Caco-2 (cell line): ENCODE measurements around the gene CSNK2A2. TPM values are rescaled to one million over a fixed set of nuclear protein-coding genes. Genes with fewer than 3 reads are reported as not detected.
A peak's percentile ranks its signal among the peaks of the same experiment; 100 is the strongest.

ENCODE experiments used
- BruUV-seq: library from RNA; stranded (reverse); fragments of 400-500 nt; replicated peaks from 2 replicates; lab custom pipeline; 2021; lab: Mats Ljungman, UMichigan
- CTCF ChIA-PET: fragments of 300-600 bp; sonication (Branson Sonifier 250); formaldehyde crosslinking; loops from one replicate; lab custom pipeline; 2022; ENCODE audit warnings: antibody characterized with exemption; lab: Charles Lee
- POLR2A ChIA-PET: fragments of 300-600 bp; sonication (Branson Sonifier 250); formaldehyde crosslinking; loops from one replicate; lab custom pipeline; 2022; ENCODE audit warnings: antibody characterized with exemption; lab: Charles Lee
- DNase-seq, 2 experiments: peaks; one replicate each; pipeline versions ENCODE4 v3.0.0 to v3.0.0-alpha.2; 2020 to 2022
- H3K27me3 ChIP-seq: replicated peaks from 2 replicates; pipeline ENCODE4 v1.6.0; 2011; ENCODE audit warnings: low read length; ENCODE audit not compliant: control insufficient read depth, insufficient read depth
- H3K36me3 ChIP-seq: 2 replicates; pipeline ENCODE4 v1.5.1; 2011; ENCODE audit warnings: low read length; ENCODE audit not compliant: control insufficient read depth, insufficient read depth
- H3K4me1 ChIP-seq: fragments of 250-450 bp; sonication (Bioruptor Pico); 2 replicates; pipeline ENCODE4 v1.5.1; 2020; ENCODE audit warnings: mild to moderate bottlenecking
- H3K4me3 ChIP-seq: 2 replicates; pipeline ENCODE4 v1.5.1; 2011; ENCODE audit warnings: low read depth, mild to moderate bottlenecking, control low read depth, low read length
- H3K9me3 ChIP-seq: fragments of 250-450 bp; sonication (Bioruptor Pico); 2 replicates; pipeline ENCODE4 v1.5.1; 2020; ENCODE audit warnings: mild to moderate bottlenecking, moderate library complexity
- H3K27ac Mint-ChIP-seq: one replicate; pipeline ENCODE4 v1.8.0; 2022; ENCODE audit warnings: mixed read lengths; ENCODE audit not compliant: unreplicated experiment
- H3K27me3 Mint-ChIP-seq: one replicate; pipeline ENCODE4 v1.8.0; 2022; ENCODE audit warnings: mixed read lengths; ENCODE audit not compliant: insufficient read depth, unreplicated experiment
- H3K36me3 Mint-ChIP-seq: one replicate; pipeline ENCODE4 v1.8.0; 2022; ENCODE audit warnings: mild to moderate bottlenecking, mixed read lengths; ENCODE audit not compliant: insufficient read depth, unreplicated experiment
- H3K4me1 Mint-ChIP-seq: one replicate; pipeline ENCODE4 v1.8.0; 2022; ENCODE audit warnings: low read depth, mixed read lengths; ENCODE audit not compliant: unreplicated experiment
- H3K4me3 Mint-ChIP-seq: one replicate; pipeline ENCODE4 v1.8.0; 2022; ENCODE audit warnings: mild to moderate bottlenecking, moderate library complexity, mixed read lengths; ENCODE audit not compliant: unreplicated experiment
- H3K9me3 Mint-ChIP-seq: one replicate; pipeline ENCODE4 v1.8.0; 2022; ENCODE audit warnings: mixed read lengths; ENCODE audit not compliant: unreplicated experiment
- CTCF ChIP-seq, 2 experiments: fragments of 200-600 bp in 1 of 2; IDR thresholded peaks; 1 replicate in 1 of 2; 2 replicates in 1 of 2; pipeline versions ENCODE4 v1.5.1 to v1.8.0; 2011 to 2022; ENCODE audit warnings: antibody characterized with exemption in 1 of 2, control low read depth in 1 of 2, inconsistent platforms in 1 of 2, low read depth in 1 of 2, low read length in 1 of 2, mild to moderate bottlenecking in 1 of 2, moderate library complexity in 1 of 2; ENCODE audit not compliant: insufficient read depth in 1 of 2, severe bottlenecking in 1 of 2, unreplicated experiment in 1 of 2
- intact Hi-C: fragments of 100-400 bp; cut with micrococcal nuclease; formaldehyde crosslinking; loops from one replicate; pipeline ENCODE4 v1.10.0; 2022; ENCODE audit not compliant: unreplicated experiment
- total RNA-seq: library from RNA; stranded (reverse); gene quantifications from 2 replicates; pipeline ENCODE4 v1.2.3, GENCODE V29; 2022

The CSNK2A2 gene
- total RNA-seq, 1 experiment from 2014 or later = 181 TPM

GRCh38 chr16:58154345-58154744 is 43.6 kb downstream of the CSNK2A2 start:
- H3K36me3 Mint-ChIP-seq = peaks cover 7% of the 10 kb centered on the region
- no peaks in the 10 kb centered on the region for H3K4me1 Mint-ChIP-seq
- POLR2A ChIA-PET = interaction anchor here (0.6 kb wide), 1 partner anchor 156 kb away, joined by 4 read pairs; no protein-coding TSS in a partner anchor
- H3K27me3 Mint-ChIP-seq = no peaks in the 10 kb centered on the region
- no peak overlapping the region for H3K27ac Mint-ChIP-seq
- CTCF ChIA-PET = interaction anchor here (0.6 kb wide), 1 partner anchor 181 kb away, joined by 6 read pairs; no protein-coding TSS in a partner anchor
- no peak overlapping the region for H3K4me3 ChIP-seq
- intact Hi-C loops = no loop called here
- no peaks in the 10 kb centered on the region for H3K27me3 ChIP-seq
- H3K9me3 ChIP-seq = no peaks in the 10 kb centered on the region
- no peak for DNase-seq
- H3K4me1 ChIP-seq = peaks cover 11% of the 10 kb centered on the region
- no peak overlapping the region for H3K4me3 Mint-ChIP-seq
- no peak for TF ChIP-seq CTCF (IDR thresholded peaks at IDR 0.05; ENCODE audit: insufficient read depth in 1 of 2, low read depth in 1 of 2, low read length in 1 of 2, severe bottlenecking in 1 of 2, unreplicated experiment in 1 of 2)
- no peaks in the 10 kb centered on the region for H3K9me3 Mint-ChIP-seq
- no TSS peak for BruUV-seq
- no peaks in the 10 kb centered on the region for H3K36me3 ChIP-seq

GRCh38 chr16:58152246-58152868 is 45.5 kb downstream of the CSNK2A2 start:
- H3K4me3 Mint-ChIP-seq = no peak overlapping the region
- H3K9me3 Mint-ChIP-seq = no peaks in the 10 kb centered on the region
- no TSS peak for BruUV-seq
- H3K4me1 ChIP-seq = peaks cover 11% of the 10 kb centered on the region
- H3K4me3 ChIP-seq = no peak overlapping the region
- CTCF ChIA-PET = interaction anchor here (1.2 kb wide), 1 partner anchor 30 kb away, joined by 11 read pairs; no protein-coding TSS in a partner anchor
- H3K27me3 ChIP-seq = no peaks in the 10 kb centered on the region
- H3K4me1 Mint-ChIP-seq = no peaks in the 10 kb centered on the region
- H3K36me3 Mint-ChIP-seq = no peaks in the 10 kb centered on the region
- peak in 1 of 2 experiments; percentile 35 for DNase-seq
- peak overlapping the region; percentile 32 for H3K27ac Mint-ChIP-seq
- no peaks in the 10 kb centered on the region for H3K27me3 Mint-ChIP-seq
- TF ChIP-seq CTCF (IDR thresholded peaks at IDR 0.05; ENCODE audit: insufficient read depth in 1 of 2, low read depth in 1 of 2, low read length in 1 of 2, severe bottlenecking in 1 of 2, unreplicated experiment in 1 of 2) = no peak
- intact Hi-C loops = loop anchor here (1.0 kb wide), 1 partner anchor 23 kb away; the partner anchor contains the start of gene CFAP20
- H3K36me3 ChIP-seq = no peaks in the 10 kb centered on the region
- H3K9me3 ChIP-seq = no peaks in the 10 kb centered on the region
- POLR2A ChIA-PET = interaction anchor here (1.2 kb wide), 1 partner anchor 23 kb away, joined by 17 read pairs; the partner anchor contains the start of gene CFAP20

- peaks cover 6% of the 10 kb centered on the region for H3K27me3 Mint-ChIP-seq
- POLR2A ChIA-PET = interaction anchor here (1.6 kb wide), 1 partner anchor 19 kb away, joined by 4 read pairs; the partner anchor contains the start of gene CFAP20
- no peaks in the 10 kb centered on the region for H3K9me3 Mint-ChIP-seq
- no peaks in the 10 kb centered on the region for H3K9me3 ChIP-seq
- H3K36me3 ChIP-seq = no peaks in the 10 kb centered on the region
- no peak overlapping the region for H3K4me3 Mint-ChIP-seq
- no peaks in the 10 kb centered on the region for H3K4me1 Mint-ChIP-seq
- no peak overlapping the region for H3K27ac Mint-ChIP-seq
- H3K4me1 ChIP-seq = peaks cover 11% of the 10 kb centered on the region
- no peak for TF ChIP-seq CTCF (IDR thresholded peaks at IDR 0.05; ENCODE audit: insufficient read depth in 1 of 2, low read depth in 1 of 2, low read length in 1 of 2, severe bottlenecking in 1 of 2, unreplicated experiment in 1 of 2)
- DNase-seq = no peak
- H3K27me3 ChIP-seq = no peaks in the 10 kb centered on the region
- BruUV-seq = no TSS peak
- no peak overlapping the region for H3K4me3 ChIP-seq
- intact Hi-C loops = no loop called here
- CTCF ChIA-PET = no interaction called here
- H3K36me3 Mint-ChIP-seq = no peaks in the 10 kb centered on the region
Measured at GRCh38 chr16:58148526-58148925, 49.4 kb downstream of the CSNK2A2 start.
